H1 (cell line): Measurements from ENCODE around the gene HOXD10. TPM values are rescaled to one million over a fixed set of nuclear protein-coding genes. Genes with fewer than 3 reads are reported as not detected.

Source experiments
- ASH2L ChIP-seq: fragments of 200-600, 300-600 bp; sonication (generic); IDR thresholded peaks from one replicate; pipeline ENCODE4 v1.7.1; 2017; ENCODE audit warnings: low read length
- BRCA1 ChIP-seq: IDR thresholded peaks from 2 replicates; pipeline ENCODE4 v1.6.1; 2012; ENCODE audit warnings: low read depth, low read length, improper control_type of control experiment
- CEBPB ChIP-seq: IDR thresholded peaks from 2 replicates; pipeline ENCODE4 v1.6.1; 2012; ENCODE audit warnings: low read depth, low read length
- CHD2 ChIP-seq: IDR thresholded peaks from 2 replicates; pipeline ENCODE4 v1.6.1; 2012; ENCODE audit warnings: low read length, improper control_type of control experiment
- CREB1 ChIP-seq: IDR thresholded peaks from 2 replicates; pipeline ENCODE4 v1.6.1; 2012; ENCODE audit warnings: inconsistent platforms
- CTCF ChIP-seq, 3 experiments: IDR thresholded peaks; 1 replicate in 2 of 3; 2 replicates in 1 of 3; pipeline versions ENCODE4 v1.5.1 to v1.6.1; 2011; ENCODE audit warnings: low read length in 3 of 3, mild to moderate bottlenecking in 3 of 3, inconsistent platforms in 2 of 3, low read depth in 1 of 3, moderate library complexity in 1 of 3; ENCODE audit not compliant: insufficient read depth in 1 of 3; ENCODE audit errors: control extremely low read depth in 1 of 3
- EGR1 ChIP-seq: IDR thresholded peaks from 2 replicates; pipeline ENCODE4 v1.6.1; 2011; ENCODE audit warnings: low read depth, low read length, borderline replicate concordance
- EP300 ChIP-seq, 2 experiments: IDR thresholded peaks; 1 replicate in 1 of 2; 2 replicates in 1 of 2; pipeline ENCODE4 v1.6.1; 2011 to 2012; ENCODE audit warnings: low read depth in 2 of 2, low read length in 2 of 2, mild to moderate bottlenecking in 2 of 2, borderline replicate concordance in 1 of 2, inconsistent platforms in 1 of 2, moderate library complexity in 1 of 2
- EZH2 ChIP-seq: fragments of 200-600 bp; sonication (generic); IDR thresholded peaks from 2 replicates; pipeline ENCODE4 v1.7.1; 2012; ENCODE audit warnings: low read depth, mild to moderate bottlenecking, moderate library complexity, low read length, inconsistent platforms; ENCODE audit not compliant: severe bottlenecking
- GABPA ChIP-seq: IDR thresholded peaks from 2 replicates; pipeline ENCODE4 v1.6.1; 2011; ENCODE audit warnings: mild to moderate bottlenecking, low read length, moderate library complexity, borderline replicate concordance; ENCODE audit not compliant: insufficient read depth
- GTF2F1 ChIP-seq: IDR thresholded peaks from 2 replicates; pipeline ENCODE4 v1.6.1; 2012; ENCODE audit warnings: low read depth, low read length, improper control_type of control experiment, borderline replicate concordance
- JUN ChIP-seq: IDR thresholded peaks from 2 replicates; pipeline ENCODE4 v1.6.1; 2011; ENCODE audit warnings: low read depth, mild to moderate bottlenecking, improper control_type of control experiment, low read length
- JUND ChIP-seq: IDR thresholded peaks from 2 replicates; pipeline ENCODE4 v1.6.1; 2011; ENCODE audit warnings: mild to moderate bottlenecking, improper control_type of control experiment, low read length
- KDM5A ChIP-seq: fragments of 200-600 bp; IDR thresholded peaks from 2 replicates; pipeline ENCODE4 v1.7.1; 2012; ENCODE audit warnings: mild to moderate bottlenecking, low read length, inconsistent platforms, mixed read lengths
- PHF8 ChIP-seq: fragments of 200-600 bp; sonication (generic); conservative IDR thresholded peaks from 2 replicates; pipeline ENCODE4 v1.7.1; 2012; ENCODE audit warnings: low read depth, mild to moderate bottlenecking, inconsistent platforms, low read length, moderate library complexity
- POLR2A ChIP-seq, 2 experiments: IDR thresholded peaks; 1 replicate in 1 of 2; 2 replicates in 1 of 2; pipeline ENCODE4 v1.6.1; 2011; ENCODE audit warnings: low read depth in 2 of 2, low read length in 2 of 2, mild to moderate bottlenecking in 2 of 2; ENCODE audit errors: control extremely low read depth in 1 of 2
- POU5F1 ChIP-seq: IDR thresholded peaks from 2 replicates; pipeline ENCODE4 v1.6.1; 2011; ENCODE audit warnings: low read depth, mild to moderate bottlenecking, low read length, moderate library complexity
- RNF2 ChIP-seq: fragments of 200-900, 300-1000 bp; sonication (generic); IDR thresholded peaks from 2 replicates; pipeline ENCODE4 v1.7.1; 2016; ENCODE audit warnings: borderline replicate concordance, low read depth, mild to moderate bottlenecking, antibody characterized with exemption, low read length; ENCODE audit not compliant: poor library complexity, severe bottlenecking; ENCODE audit errors: missing control alignments
- RXRA ChIP-seq: IDR thresholded peaks from 2 replicates; pipeline ENCODE4 v1.6.1; 2011; ENCODE audit warnings: low read depth, mild to moderate bottlenecking, low read length, moderate library complexity; ENCODE audit not compliant: insufficient read depth
- SIRT6 ChIP-seq: IDR thresholded peaks from one replicate; pipeline ENCODE4 v1.7.1; 2012; ENCODE audit warnings: low read length, inconsistent platforms
- SP1 ChIP-seq: IDR thresholded peaks from 2 replicates; pipeline ENCODE4 v1.6.1; 2011; ENCODE audit warnings: low read depth, low read length
- SUZ12 ChIP-seq: fragments of 200-600 bp; sonication (generic); IDR thresholded peaks from 2 replicates; pipeline ENCODE4 v1.6.1; 2012; ENCODE audit warnings: mild to moderate bottlenecking, inconsistent platforms, low read length, moderate library complexity, mixed read lengths
- TAF7 ChIP-seq: optimal IDR thresholded peaks from 2 replicates; pipeline ENCODE3; 2011; ENCODE audit warnings: low read depth, mild to moderate bottlenecking, inconsistent platforms, low read length, moderate library complexity, borderline replicate concordance
- TEAD4 ChIP-seq: IDR thresholded peaks from 2 replicates; pipeline ENCODE4 v1.6.1; 2012; ENCODE audit warnings: low read depth, low read length, inconsistent platforms, mixed read lengths
- polyA plus RNA-seq, 7 experiments: library from polyadenylated mRNA; depleted of rRNA in 3 of 7; stranded (reverse) in 5 of 7; unstranded in 2 of 7; fragments of >200 nt in 5 of 7; fragments of 200-250 nt in 2 of 7; gene quantifications; 1 replicate in 5 of 7; 2 replicates in 1 of 7; 4 replicates in 1 of 7; pipeline versions ENCODE4 v1.2.1 to v1.2.3, GENCODE V29; 2011 to 2013; ENCODE audit warnings: missing spikeins in 2 of 7, mixed read lengths in 2 of 7
- total RNA-seq: library from RNA; stranded (reverse); fragmentation: NEBNext Ultra II Directional; extraction: Animal tissue kit (Norgen Biotek cat#: 25700); gene quantifications from 2 replicates; pipeline ENCODE4 v1.2.1, GENCODE V29; 2021

The HOXD10 gene
- total and polyA plus RNA-seq, 2 of the 8 experiments (the other 6 are each of a cell fraction or from before 2014, with no cell fraction given), result not detected

GRCh38 chr2:176085120-176085788 is 31.3 kb upstream of the HOXD10 start (continued):
- TF ChIP-seq KDM5A (no peak), CTCF (IDR thresholded peaks at IDR 0.05; ENCODE audit: control extremely low read depth in 1 of 3, insufficient read depth in 1 of 3, low read depth in 1 of 3, low read length in 3 of 3) (no peak), SIRT6 (no peak), JUN (no peak), CHD2 (no peak), RNF2 (peak; percentile 98), CEBPB (no peak), RXRA (no peak), POU5F1 (no peak), SP1 (no peak), GABPA (no peak), CREB1 (0 out of 2 replicates have a peak, but pooled peaks have one; percentile 24), JUND (no peak), EP300 (IDR thresholded peaks at IDR 0.05; ENCODE audit: borderline replicate concordance in 1 of 2, low read depth in 2 of 2, low read length in 2 of 2) (no peak), POLR2A (IDR thresholded peaks at IDR 0.05; ENCODE audit: control extremely low read depth in 1 of 2, low read depth in 2 of 2, low read length in 2 of 2) (no peak), TAF7 (no peak), SUZ12 (peak; percentile 94), PHF8 (no peak), BRCA1 (no peak), EGR1 (no peak), TEAD4 (no peak), ASH2L (no peak), GTF2F1 (no peak), EZH2 (peak; percentile 98)
